Loucy (cell line): ENCODE data around the gene KIF2A.

Source experiments
- EZH2phosphoT487 ChIP-seq: fragments of 200-600 bp; IDR thresholded peaks from 2 replicates; pipeline ENCODE4 v1.6.1; 2018; ENCODE audit warnings: antibody characterized with exemption, mild to moderate bottlenecking, moderate library complexity, borderline replicate concordance
- TF ChIP-seq, protein P1 (sequence below): fragments of 200-600 bp; sonication (generic); conservative IDR thresholded peaks from 2 replicates; pipeline ENCODE4 v1.5.1; 2014; ENCODE audit warnings: mild to moderate bottlenecking, antibody characterized with exemption, low read length

DNA sequence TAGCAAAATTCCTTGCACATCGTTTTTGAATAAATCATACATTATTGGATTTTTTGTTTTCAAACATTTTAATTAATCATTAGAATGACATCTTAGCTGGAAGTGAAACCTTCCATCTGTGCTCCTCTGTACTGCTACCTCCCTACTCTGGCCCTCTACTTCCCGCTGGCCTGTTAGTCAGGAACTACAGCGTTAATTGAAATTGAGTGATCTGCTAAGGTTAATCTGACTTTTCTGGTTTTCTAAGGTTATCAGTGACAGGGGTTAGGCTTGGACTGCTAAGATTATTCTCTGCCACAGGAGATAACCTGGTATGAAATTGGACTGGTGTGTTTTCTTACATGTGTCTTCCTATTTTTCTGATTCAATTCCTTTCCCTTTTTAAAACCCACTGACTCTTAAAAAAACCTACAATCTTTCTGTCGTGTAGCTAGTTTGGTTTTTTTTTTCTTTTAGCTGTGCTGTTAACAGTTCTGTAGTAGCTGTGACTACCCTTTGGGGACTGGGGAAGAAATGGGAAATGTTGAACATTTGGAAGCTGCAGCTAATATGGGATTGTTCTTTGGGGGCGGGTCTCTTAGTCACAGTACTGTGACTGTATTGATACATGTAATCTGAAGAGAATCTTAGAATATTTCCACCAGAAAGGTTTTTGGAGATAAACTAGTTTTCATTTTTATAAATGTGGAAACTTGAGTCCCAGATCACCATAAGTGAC is 4.6 kb downstream of the KIF2A start:
- TF ChIP-seq, protein P1, sequence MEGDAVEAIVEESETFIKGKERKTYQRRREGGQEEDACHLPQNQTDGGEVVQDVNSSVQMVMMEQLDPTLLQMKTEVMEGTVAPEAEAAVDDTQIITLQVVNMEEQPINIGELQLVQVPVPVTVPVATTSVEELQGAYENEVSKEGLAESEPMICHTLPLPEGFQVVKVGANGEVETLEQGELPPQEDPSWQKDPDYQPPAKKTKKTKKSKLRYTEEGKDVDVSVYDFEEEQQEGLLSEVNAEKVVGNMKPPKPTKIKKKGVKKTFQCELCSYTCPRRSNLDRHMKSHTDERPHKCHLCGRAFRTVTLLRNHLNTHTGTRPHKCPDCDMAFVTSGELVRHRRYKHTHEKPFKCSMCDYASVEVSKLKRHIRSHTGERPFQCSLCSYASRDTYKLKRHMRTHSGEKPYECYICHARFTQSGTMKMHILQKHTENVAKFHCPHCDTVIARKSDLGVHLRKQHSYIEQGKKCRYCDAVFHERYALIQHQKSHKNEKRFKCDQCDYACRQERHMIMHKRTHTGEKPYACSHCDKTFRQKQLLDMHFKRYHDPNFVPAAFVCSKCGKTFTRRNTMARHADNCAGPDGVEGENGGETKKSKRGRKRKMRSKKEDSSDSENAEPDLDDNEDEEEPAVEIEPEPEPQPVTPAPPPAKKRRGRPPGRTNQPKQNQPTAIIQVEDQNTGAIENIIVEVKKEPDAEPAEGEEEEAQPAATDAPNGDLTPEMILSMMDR: no peak
- no peak for TF ChIP-seq EZH2phosphoT487
